ENCODE data around the gene PLEKHA4. TPM values are rescaled to one million over a fixed set of nuclear protein-coding genes. Genes with fewer than 3 reads are reported as not detected.

The PLEKHA4 gene
- total and polyA plus RNA-seq, 2 of the 13 experiments (the other 11 are each of a cell fraction or from before 2014, with no cell fraction given), result 4.8 to 6.0 TPM

DNA sequence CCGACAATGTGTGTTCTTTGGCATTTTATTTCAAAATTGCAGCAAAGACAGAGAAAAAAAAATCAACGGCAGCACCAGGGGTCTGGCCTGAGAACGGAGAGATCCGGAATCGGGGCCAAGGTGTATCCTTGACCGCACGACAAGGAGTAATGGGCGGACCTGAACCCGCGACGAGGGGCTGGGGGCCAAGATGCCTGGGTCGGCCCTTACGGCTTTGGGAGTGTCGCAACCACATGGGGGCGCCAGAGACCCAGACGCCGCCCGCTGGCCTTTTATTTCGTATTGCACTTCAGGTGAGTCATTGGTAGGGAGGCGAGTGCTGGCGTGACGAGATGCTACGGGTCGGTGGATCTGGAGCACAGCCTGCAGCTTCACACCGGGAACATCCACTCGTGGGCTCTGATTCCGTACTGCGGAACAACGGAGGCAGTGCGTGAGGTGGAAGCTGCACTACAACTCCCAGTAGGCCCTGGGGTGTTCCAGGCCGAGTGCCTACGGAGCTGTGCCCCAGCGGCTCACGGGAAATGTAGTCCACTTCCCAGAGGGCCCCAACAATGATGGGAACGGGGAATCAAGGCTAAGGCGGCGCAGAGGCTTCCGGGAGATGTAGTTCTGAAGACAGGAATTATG is 73.2 kb downstream of the PLEKHA4 start (continued):
- TF ChIP-seq ATAD3A (CRISPR knock-in tag; IDR thresholded peaks at IDR 0.05) (no peak), NFRKB (IDR thresholded peaks at IDR 0.05) (no peak), KLF12 (CRISPR knock-in tag; IDR thresholded peaks at IDR 0.05; ENCODE audit: borderline replicate concordance) (no peak), FIP1L1 (IDR thresholded peaks at IDR 0.05; ENCODE audit: borderline replicate concordance, insufficient read depth, low read depth, low read length) (no peak), ZFP41 (CRISPR knock-in tag; IDR thresholded peaks at IDR 0.05; ENCODE audit: borderline replicate concordance) (no peak), FOXA3 (CRISPR knock-in tag; IDR thresholded peaks at IDR 0.05) (no peak), TRIM24 (CRISPR knock-in tag; IDR thresholded peaks at IDR 0.05) (no peak), ZNF616 (CRISPR knock-in tag; IDR thresholded peaks at IDR 0.05; ENCODE audit: low read depth) (no peak), ZSCAN20 (CRISPR knock-in tag; IDR thresholded peaks at IDR 0.05; ENCODE audit: borderline replicate concordance) (no peak), ELF3 (CRISPR knock-in tag; IDR thresholded peaks at IDR 0.05) (0 out of 2 replicates have a peak, but pooled peaks have one; percentile 38), FOSL1 (CRISPR knock-in tag; IDR thresholded peaks at IDR 0.05; ENCODE audit: borderline replicate concordance) (no peak), ZNF598 (CRISPR knock-in tag; IDR thresholded peaks at IDR 0.05; ENCODE audit: borderline replicate concordance) (no peak), ZNF878 (CRISPR knock-in tag; IDR thresholded peaks at IDR 0.05) (no peak), TCF12 (IDR thresholded peaks at IDR 0.05) (no peak), TCF12 (CRISPR knock-in tag; IDR thresholded peaks at IDR 0.05) (no peak), TBP (CRISPR knock-in tag; IDR thresholded peaks at IDR 0.05) (0 out of 2 replicates have a peak, but pooled peaks have one; percentile 40), YEATS2 (CRISPR knock-in tag; IDR thresholded peaks at IDR 0.05; ENCODE audit: borderline replicate concordance) (peak; percentile 72; the same call in 1 of the 2 replicates), POGZ (CRISPR knock-in tag; IDR thresholded peaks at IDR 0.05) (no peak), ZZZ3 (CRISPR knock-in tag; IDR thresholded peaks at IDR 0.05; ENCODE audit: borderline replicate concordance) (no peak), HNRNPK (IDR thresholded peaks at IDR 0.05; ENCODE audit: low read depth, low read length, poor library complexity, severe bottlenecking) (no peak)
- TF ChIP-seq, protein P1, sequence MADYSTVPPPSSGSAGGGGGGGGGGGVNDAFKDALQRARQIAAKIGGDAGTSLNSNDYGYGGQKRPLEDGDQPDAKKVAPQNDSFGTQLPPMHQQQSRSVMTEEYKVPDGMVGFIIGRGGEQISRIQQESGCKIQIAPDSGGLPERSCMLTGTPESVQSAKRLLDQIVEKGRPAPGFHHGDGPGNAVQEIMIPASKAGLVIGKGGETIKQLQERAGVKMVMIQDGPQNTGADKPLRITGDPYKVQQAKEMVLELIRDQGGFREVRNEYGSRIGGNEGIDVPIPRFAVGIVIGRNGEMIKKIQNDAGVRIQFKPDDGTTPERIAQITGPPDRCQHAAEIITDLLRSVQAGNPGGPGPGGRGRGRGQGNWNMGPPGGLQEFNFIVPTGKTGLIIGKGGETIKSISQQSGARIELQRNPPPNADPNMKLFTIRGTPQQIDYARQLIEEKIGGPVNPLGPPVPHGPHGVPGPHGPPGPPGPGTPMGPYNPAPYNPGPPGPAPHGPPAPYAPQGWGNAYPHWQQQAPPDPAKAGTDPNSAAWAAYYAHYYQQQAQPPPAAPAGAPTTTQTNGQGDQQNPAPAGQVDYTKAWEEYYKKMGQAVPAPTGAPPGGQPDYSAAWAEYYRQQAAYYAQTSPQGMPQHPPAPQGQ (CRISPR knock-in tag; IDR thresholded peaks at IDR 0.05; ENCODE audit: borderline replicate concordance), result no peak
- TF ChIP-seq, protein P2, sequence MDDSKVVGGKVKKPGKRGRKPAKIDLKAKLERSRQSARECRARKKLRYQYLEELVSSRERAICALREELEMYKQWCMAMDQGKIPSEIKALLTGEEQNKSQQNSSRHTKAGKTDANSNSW (CRISPR knock-in tag; IDR thresholded peaks at IDR 0.05; ENCODE audit: borderline replicate concordance), result no peak
- TF ChIP-seq, protein P3, sequence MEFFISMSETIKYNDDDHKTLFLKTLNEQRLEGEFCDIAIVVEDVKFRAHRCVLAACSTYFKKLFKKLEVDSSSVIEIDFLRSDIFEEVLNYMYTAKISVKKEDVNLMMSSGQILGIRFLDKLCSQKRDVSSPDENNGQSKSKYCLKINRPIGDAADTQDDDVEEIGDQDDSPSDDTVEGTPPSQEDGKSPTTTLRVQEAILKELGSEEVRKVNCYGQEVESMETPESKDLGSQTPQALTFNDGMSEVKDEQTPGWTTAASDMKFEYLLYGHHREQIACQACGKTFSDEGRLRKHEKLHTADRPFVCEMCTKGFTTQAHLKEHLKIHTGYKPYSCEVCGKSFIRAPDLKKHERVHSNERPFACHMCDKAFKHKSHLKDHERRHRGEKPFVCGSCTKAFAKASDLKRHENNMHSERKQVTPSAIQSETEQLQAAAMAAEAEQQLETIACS (CRISPR knock-in tag; IDR thresholded peaks at IDR 0.05), result no peak
- TF ChIP-seq, protein P4, sequence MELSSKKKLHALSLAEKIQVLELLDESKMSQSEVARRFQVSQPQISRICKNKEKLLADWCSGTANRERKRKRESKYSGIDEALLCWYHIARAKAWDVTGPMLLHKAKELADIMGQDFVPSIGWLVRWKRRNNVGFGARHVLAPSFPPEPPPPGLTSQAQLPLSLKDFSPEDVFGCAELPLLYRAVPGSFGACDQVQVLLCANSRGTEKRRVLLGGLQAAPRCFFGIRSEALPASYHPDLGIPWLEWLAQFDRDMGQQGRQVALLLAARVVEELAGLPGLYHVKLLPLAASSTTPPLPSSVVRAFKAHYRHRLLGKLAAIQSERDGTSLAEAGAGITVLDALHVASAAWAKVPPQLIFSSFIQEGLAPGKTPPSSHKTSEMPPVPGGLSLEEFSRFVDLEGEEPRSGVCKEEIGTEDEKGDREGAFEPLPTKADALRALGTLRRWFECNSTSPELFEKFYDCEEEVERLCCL (CRISPR knock-in tag; IDR thresholded peaks at IDR 0.05; ENCODE audit: borderline replicate concordance), result no peak
- TF ChIP-seq, protein P5, sequence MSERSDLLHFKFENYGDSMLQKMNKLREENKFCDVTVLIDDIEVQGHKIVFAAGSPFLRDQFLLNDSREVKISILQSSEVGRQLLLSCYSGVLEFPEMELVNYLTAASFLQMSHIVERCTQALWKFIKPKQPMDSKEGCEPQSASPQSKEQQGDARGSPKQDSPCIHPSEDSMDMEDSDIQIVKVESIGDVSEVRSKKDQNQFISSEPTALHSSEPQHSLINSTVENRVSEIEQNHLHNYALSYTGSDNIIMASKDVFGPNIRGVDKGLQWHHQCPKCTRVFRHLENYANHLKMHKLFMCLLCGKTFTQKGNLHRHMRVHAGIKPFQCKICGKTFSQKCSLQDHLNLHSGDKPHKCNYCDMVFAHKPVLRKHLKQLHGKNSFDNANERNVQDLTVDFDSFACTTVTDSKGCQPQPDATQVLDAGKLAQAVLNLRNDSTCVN (CRISPR knock-in tag; IDR thresholded peaks at IDR 0.05; ENCODE audit: borderline replicate concordance), result peak; percentile 57; the same call in 1 of the 2 replicates
